ENCODE results near the gene ALOX15B.

ALOX15B gene

GRCh38 chr17:8056232-8056975 lies 17.5 kb downstream of the ALOX15B start:
- no peak for TF ChIP-seq CTCF (IDR thresholded peaks at IDR 0.05)

- TF ChIP-seq CTCF (IDR thresholded peaks at IDR 0.05), result no peak
Measured at GRCh38 chr17:8056976-8057625, 18.2 kb downstream of the ALOX15B start.

GRCh38 chr17:8057691-8058114 lies 18.8 kb downstream of the ALOX15B start:
- no peak; the same call in 1 of the 2 replicates for TF ChIP-seq CTCF (IDR thresholded peaks at IDR 0.05)

GRCh38 chr17:8059131-8059530 lies 20.3 kb downstream of the ALOX15B start:
- TF ChIP-seq CTCF (IDR thresholded peaks at IDR 0.05), result no peak

GRCh38 chr17:8060274-8060673 lies 21.4 kb downstream of the ALOX15B start:
- peak; percentile 62 for TF ChIP-seq CTCF (IDR thresholded peaks at IDR 0.05)

GRCh38 chr17:8062435-8062806 lies 23.6 kb downstream of the ALOX15B start:
- TF ChIP-seq CTCF (IDR thresholded peaks at IDR 0.05), result no peak

- no peak for TF ChIP-seq CTCF (IDR thresholded peaks at IDR 0.05)
Measured at GRCh38 chr17:8062807-8063483, 24.1 kb downstream of the ALOX15B start.

Measured in LNCAP (cell line).